Cardiac muscle cell (in vitro differentiated cells and primary cell): ENCODE measurements around the gene TTC31. TPM values are rescaled to one million over a fixed set of nuclear protein-coding genes. Genes with fewer than 3 reads are reported as not detected.
"Not testable (repeated sequence)": the region's sequence is repeated elsewhere in the genome, so short reads cannot be mapped to it uniquely, and the experiment has no call there.

Experiments used
- DNase-seq, 2 donors: peaks; one replicate each; pipeline versions ENCODE4 v3.0.0 to v3.0.0-alpha.2; 2010 to 2017; ENCODE audit warnings: low read depth in 1 of 2, low spot score in 1 of 2
- H3K27ac ChIP-seq: fragments of 200-600 bp; sonication (generic); 2 replicates; pipeline ENCODE4 v1.5.1; 2016
- H3K27me3 ChIP-seq: fragments of 200-600 bp; sonication (generic); 2 replicates; pipeline ENCODE4 v1.6.0; 2016; ENCODE audit warnings: control low read depth
- H3K36me3 ChIP-seq: fragments of 200-600 bp; sonication (generic); 2 replicates; pipeline ENCODE4 v1.5.1; 2016; ENCODE audit warnings: control low read depth
- H3K4me1 ChIP-seq: fragments of 200-600 bp; sonication (generic); 2 replicates; pipeline ENCODE4 v1.8.1; 2017; ENCODE audit warnings: low read depth, mild to moderate bottlenecking, mixed run types
- H3K4me3 ChIP-seq: fragments of 200-600 bp; sonication (generic); 2 replicates; pipeline ENCODE4 v1.5.1; 2016; ENCODE audit warnings: mild to moderate bottlenecking
- H3K9me3 ChIP-seq: fragments of 200-600 bp; sonication (generic); 2 replicates; pipeline ENCODE4 v1.5.1; 2017; ENCODE audit warnings: low read depth, mild to moderate bottlenecking, control low read depth
- CTCF ChIP-seq: IDR thresholded peaks from 2 replicates; pipeline ENCODE4 v1.5.1; 2012; ENCODE audit warnings: low read depth, mild to moderate bottlenecking, low read length
- polyA plus RNA-seq: library from polyadenylated mRNA; unstranded; fragments of >200 nt; fragmentation: Nextera tagmentation; extraction: Ambion mirVana; gene quantifications from 2 replicates; pipeline ENCODE4 v1.2.1, GENCODE V29; 2016
- total RNA-seq: library from RNA; depleted of rRNA; stranded (reverse); fragments of >200 nt; gene quantifications from 2 replicates; pipeline ENCODE4 v1.2.3, GENCODE V29; 2016

TTC31 gene
- total and polyA plus RNA-seq, 2 experiments from 2014 or later, result 29.1 to 32.9 TPM

- peaks cover 9% of the 10 kb centered on the region for H3K36me3 ChIP-seq
- H3K27me3 ChIP-seq, result no peaks in the 10 kb centered on the region
- no peak overlapping the region for H3K4me3 ChIP-seq
- H3K27ac ChIP-seq, result no peak overlapping the region
- H3K9me3 ChIP-seq, result no peaks in the 10 kb centered on the region
- TF ChIP-seq CTCF, result peak; percentile 15
- H3K4me1 ChIP-seq, result peaks cover 5% of the 10 kb centered on the region
- DNase-seq, result peak; percentile 9 to 11
Observed at GRCh38 chr2:74461187-74462053, 21.5 kb upstream of the TTC31 start.

GRCh38 chr2:74462054-74462785 lies 20.7 kb upstream of the TTC31 start:
- H3K9me3 ChIP-seq, result no peaks in the 10 kb centered on the region
- TF ChIP-seq CTCF, result no peak
- DNase-seq, result no peak
- no peak overlapping the region for H3K27ac ChIP-seq
- H3K36me3 ChIP-seq, result peaks cover 9% of the 10 kb centered on the region
- no peaks in the 10 kb centered on the region for H3K4me1 ChIP-seq
- H3K4me3 ChIP-seq, result no peak overlapping the region
- no peaks in the 10 kb centered on the region for H3K27me3 ChIP-seq

- Histone ChIP-seq H3K4me1 (no peaks in the 10 kb centered on the region), H3K27ac (no peak overlapping the region), H3K4me3 (no peak overlapping the region), H3K36me3 (peaks cover 9% of the 10 kb centered on the region), H3K9me3 (no peaks in the 10 kb centered on the region), H3K27me3 (no peaks in the 10 kb centered on the region)
- DNase-seq, result no peak
- TF ChIP-seq CTCF, result no peak
Observed at GRCh38 chr2:74462786-74463105, 20.1 kb upstream of the TTC31 start.

GRCh38 chr2:74464406-74464805 lies 18.5 kb upstream of the TTC31 start:
- no peak for TF ChIP-seq CTCF
- peaks cover 9% of the 10 kb centered on the region for H3K36me3 ChIP-seq
- no peaks in the 10 kb centered on the region for H3K9me3 ChIP-seq
- H3K4me1 ChIP-seq, result no peaks in the 10 kb centered on the region
- peak overlapping the region; percentile 41 for H3K27ac ChIP-seq
- H3K27me3 ChIP-seq, result no peaks in the 10 kb centered on the region
- H3K4me3 ChIP-seq, result peak overlapping the region; percentile 49
- no peak for DNase-seq

GRCh38 chr2:74470742-74471141 lies 12.1 kb upstream of the TTC31 start:
- peaks cover 12% of the 10 kb centered on the region for H3K4me1 ChIP-seq
- H3K27me3 ChIP-seq, H3K27ac ChIP-seq, DNase-seq, H3K9me3 ChIP-seq, H3K4me3 ChIP-seq, H3K36me3 ChIP-seq: not testable (repeated sequence)
